HG02870 (cell line): ENCODE data around the gene UBAP2.

Experiments used
- ATAC-seq: cut with Tn5 transposase; IDR thresholded peaks from one replicate; pipeline ENCODE4 v1.9.1; 2021; ENCODE audit warnings: mild to moderate bottlenecking, moderate library complexity; ENCODE audit not compliant: unreplicated experiment

Gene UBAP2, protein sequence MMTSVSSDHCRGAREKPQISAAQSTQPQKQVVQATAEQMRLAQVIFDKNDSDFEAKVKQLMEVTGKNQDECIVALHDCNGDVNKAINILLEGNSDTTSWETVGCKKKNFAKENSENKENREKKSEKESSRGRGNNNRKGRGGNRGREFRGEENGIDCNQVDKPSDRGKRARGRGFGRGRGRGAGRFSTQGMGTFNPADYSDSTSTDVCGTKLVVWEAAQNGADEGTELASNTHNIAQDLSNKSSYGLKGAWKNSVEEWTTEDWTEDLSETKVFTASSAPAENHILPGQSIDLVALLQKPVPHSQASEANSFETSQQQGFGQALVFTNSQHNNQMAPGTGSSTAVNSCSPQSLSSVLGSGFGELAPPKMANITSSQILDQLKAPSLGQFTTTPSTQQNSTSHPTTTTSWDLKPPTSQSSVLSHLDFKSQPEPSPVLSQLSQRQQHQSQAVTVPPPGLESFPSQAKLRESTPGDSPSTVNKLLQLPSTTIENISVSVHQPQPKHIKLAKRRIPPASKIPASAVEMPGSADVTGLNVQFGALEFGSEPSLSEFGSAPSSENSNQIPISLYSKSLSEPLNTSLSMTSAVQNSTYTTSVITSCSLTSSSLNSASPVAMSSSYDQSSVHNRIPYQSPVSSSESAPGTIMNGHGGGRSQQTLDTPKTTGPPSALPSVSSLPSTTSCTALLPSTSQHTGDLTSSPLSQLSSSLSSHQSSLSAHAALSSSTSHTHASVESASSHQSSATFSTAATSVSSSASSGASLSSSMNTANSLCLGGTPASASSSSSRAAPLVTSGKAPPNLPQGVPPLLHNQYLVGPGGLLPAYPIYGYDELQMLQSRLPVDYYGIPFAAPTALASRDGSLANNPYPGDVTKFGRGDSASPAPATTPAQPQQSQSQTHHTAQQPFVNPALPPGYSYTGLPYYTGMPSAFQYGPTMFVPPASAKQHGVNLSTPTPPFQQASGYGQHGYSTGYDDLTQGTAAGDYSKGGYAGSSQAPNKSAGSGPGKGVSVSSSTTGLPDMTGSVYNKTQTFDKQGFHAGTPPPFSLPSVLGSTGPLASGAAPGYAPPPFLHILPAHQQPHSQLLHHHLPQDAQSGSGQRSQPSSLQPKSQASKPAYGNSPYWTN

DNA sequence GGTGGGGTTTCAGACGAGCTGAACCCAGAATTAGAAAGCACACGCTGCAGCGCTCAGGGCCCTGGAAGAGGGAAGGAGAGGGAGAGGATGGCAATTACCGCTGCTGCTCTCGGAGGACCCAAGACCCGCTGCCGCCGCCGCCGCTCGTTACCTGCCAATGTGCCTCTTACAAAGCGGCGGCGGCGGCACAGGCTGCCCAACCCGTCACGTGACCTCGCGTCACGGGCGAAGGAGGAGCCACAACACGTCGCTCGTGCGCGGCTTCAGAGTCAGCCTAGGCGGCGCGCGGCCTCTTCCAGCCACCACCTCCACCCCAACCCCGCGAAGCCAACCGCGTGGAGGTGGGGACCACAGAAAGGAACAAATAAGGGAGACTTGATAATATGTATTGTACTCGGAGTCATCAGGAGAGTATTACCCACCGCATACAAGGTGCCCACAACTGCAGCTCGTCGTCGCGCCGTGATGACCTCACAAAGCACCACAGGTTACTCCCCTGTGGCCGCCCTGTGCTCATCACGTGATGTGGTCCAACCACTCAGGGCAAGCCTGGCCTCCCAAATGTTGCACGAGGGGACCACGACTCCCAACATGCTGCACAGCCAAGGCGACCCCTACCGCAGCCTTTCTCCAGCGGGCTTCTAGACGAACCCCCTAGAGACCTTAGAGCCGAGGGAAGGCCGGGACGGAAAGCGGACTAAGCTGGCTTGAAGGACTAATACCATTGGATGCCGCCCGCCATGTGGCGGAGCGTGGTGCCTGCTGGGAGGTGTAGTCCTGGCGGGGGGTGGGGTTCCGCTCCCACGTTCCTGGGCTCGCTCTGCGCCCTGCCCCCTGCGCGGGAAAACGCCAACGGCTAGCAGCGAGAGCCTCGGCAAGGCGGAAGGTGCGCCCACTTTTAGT is at the start of gene UBAP2:
TSS of gene UBAP2 (minus strand) at position 161 of the 903 bp plus-strand sequence. CDS start 31,739 bp downstream, outside the sequence.
- ATAC-seq: peak; percentile 73

DNA sequence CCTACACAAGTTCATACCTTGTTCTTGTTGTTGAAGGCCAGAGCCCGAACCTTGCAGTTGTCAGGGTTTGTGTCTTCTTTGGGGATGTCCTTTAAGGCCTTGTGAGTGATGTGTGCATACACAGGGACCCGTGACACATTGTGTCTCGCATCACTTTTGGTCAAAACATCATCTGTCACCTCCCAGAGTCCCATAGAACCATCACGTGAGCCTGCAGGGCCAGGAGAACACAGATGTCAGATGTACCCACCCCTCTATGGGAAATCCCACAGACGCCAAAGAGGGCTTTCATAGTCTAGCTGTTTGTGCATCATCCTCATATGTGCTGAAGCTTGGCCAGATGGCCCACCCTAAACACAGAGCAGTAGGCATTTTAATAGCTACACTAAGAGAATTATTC is 49.6 kb upstream of the UBAP2 start:
- ATAC-seq: peak; percentile 48

DNA sequence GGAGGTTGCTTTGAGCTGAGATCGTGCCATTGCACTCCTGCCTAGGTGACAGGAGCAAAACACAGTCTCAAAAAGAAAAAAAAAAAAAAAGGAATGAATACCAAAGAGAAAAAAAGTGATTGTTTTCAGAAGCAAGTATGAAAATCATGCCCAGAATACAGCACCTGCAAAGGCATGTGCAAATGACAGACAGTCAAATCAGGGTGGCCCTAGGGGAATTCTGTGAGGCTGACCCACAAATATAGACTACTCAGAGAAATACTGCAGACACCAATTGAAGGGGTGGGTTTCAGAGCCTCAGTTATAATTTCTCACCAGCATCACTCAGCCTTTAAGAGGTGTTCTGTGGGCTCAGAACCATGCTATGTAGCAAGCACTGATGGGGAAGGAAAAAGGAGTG is 49.2 kb upstream of the UBAP2 start:
- peak; percentile 48 for ATAC-seq

DNA sequence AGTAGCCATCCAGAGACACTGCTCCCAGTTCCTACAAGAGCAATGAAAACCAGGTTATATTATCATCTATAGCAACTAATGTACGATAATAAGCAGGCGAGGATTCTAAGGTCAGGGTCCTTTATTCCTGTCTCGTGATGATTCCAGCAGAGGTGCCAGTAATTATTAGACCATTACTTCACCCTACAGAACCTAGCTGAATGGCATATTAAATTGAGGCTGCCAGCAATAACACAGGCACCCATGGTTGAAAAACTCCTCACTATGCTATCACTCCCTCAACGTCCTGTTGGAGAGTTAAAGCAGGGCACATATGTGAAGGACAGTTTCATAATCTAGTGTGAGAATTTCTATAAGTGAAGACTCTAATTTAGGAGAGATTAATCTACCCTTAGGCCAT is 48.1 kb upstream of the UBAP2 start:
- no peak for ATAC-seq

DNA sequence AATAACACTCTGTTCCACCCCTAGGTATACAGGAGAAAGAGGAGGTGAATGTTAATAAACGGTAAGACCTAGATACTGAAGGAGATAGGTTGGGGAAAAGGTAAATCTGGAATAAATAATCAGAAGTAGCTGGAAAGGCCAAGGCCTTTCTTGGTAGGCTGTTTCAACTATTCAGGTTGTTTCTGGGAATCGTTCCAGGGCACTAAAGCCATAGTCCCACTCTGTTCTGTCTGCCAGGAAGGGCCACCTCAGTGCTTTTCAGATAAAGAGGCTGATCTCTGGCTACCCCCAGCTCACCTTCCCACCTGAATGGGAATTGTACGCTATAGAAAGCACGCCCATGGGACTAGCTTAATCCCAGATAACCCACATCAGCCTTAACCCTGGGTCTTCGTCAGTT is 44.9 kb upstream of the UBAP2 start:
- ATAC-seq: no peak

DNA sequence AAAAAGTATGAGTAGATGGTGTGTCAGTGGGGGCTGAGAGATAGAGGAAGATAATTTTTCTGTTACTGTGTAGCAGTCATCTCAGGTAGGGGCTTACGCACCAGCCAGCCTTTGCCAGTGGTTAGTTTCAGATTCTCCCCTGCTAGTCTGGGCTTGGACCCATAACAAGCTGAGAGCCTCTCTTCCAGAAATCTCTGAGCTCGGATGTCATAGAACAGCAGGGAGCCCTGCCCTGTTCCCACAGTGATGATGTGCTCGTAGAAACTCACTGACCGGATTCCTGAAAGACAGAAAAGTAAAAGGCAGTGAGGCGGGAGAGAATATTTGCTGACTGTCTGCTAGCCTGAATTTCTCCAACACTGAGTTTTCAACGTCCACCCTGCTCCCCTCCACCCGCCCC is 40.6 kb upstream of the UBAP2 start:
- no peak for ATAC-seq

DNA sequence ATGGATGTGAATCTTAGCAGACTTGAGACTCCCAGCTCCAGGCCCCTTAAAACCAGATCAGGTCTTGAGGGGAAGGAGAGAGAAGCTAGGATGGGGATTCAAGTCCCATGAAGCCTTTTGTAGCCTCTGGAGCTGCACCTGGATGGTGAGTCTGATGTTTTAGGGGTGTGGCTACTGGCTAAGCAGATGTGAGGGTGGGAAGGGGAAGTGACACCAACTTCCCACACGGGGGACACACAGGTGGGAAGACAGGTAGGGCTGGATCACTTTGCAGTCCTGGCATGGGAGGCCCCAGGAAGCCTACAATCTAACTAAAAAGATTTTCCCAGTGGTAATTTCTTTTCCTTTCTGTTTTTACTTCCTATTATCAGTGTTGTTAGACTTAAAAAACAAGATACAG is 38.7 kb upstream of the UBAP2 start:
- no peak for ATAC-seq

DNA sequence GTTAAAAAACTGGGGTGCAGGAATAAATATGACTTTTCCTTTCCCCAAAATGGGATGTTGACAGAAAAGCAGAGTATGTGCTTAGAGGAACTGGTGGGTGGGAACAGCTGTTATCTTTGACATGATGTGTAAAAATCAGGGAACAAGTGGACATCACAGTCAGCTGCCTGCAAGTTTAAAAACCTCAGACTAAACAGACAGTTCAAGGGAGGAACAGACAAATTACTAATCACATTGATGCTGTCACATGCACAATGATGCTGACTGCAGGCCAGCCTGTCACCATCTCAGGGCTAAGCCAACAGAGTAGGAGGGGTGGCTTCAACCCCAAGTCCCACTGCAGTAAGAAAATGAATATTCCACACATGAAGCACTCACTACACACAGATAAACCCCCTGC is 38.2 kb upstream of the UBAP2 start:
- no peak for ATAC-seq

DNA sequence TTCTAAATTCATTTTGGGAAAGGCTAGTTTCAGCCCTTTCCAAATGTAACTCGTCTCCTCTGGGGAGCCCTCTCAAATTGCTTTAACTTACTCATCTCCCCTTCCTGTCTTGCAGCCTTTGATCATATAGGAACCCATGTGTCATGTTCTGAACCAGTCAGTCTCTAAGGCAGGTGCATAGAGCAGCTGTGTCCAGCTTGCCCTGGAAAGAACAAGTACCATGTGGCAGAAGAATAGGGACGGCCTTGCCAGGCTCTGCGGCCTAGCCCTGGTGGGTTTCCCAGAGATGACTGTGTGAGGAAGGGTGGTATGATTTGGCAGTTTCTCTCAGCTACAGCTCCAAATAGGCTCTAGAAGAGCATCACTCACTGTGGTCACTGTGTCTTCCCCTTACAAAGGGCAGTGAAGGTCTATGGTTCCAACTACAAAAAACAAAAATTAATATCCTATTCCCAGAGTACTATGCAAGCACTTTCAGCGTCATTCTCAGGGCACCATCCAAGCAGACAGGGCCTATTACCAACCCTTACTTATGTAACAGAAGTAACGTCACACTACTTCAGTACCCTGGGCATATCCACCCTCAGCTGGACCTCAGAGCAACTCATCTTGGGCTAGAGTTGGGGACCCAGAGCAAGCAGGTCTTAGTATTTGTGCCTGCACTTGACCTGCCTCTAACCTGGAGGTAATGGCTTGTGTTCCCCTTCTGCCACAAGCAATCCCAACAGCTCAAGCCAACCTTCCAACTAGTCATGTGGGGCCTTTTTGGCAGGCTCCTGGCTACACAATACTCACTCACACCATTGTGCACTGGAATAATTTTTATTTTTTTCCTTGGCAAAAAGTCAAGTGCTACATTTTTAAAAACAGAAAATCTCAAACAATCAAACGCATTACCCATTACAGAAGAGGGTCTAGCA is 37.2 kb upstream of the UBAP2 start:
- no peak for ATAC-seq

DNA sequence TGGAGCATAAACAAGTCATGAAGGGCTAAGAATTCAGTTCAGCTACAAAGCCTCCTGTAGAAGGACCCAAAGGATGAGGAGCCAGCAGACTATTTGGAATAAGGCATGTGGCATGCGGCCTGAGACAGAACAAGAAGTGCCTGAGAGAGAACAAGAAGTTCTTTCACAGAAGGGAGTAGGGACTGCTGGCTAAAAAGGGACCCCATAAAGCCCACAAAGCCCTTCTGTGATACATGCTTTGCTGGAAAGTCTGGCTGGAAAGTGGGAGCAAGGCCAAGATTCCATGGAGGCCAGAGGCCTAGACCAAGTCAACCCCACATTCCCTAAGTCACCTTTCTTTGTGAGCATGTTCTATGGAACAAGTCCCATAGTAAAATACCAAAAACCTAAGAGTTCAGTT is 35.9 kb upstream of the UBAP2 start:
- no peak for ATAC-seq

DNA sequence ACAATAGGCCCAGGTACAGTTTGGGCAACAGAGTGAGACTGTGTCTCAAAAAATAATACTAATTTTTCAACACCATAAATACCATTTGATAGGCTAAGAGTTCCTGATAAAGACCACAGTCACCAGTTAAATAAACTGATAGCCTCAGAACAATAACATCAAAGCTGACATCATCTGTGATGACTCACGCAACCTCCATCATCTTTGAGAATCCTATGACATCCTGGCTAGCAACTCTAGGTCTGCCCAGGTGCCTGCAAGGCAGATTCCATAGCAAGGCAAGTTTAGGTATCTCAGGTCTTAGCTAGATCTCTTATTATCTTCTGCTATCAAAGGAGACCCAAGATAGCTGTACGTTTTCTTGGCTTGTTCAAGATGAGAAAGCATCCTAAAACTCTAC is 30.5 kb upstream of the UBAP2 start:
- no peak for ATAC-seq

DNA sequence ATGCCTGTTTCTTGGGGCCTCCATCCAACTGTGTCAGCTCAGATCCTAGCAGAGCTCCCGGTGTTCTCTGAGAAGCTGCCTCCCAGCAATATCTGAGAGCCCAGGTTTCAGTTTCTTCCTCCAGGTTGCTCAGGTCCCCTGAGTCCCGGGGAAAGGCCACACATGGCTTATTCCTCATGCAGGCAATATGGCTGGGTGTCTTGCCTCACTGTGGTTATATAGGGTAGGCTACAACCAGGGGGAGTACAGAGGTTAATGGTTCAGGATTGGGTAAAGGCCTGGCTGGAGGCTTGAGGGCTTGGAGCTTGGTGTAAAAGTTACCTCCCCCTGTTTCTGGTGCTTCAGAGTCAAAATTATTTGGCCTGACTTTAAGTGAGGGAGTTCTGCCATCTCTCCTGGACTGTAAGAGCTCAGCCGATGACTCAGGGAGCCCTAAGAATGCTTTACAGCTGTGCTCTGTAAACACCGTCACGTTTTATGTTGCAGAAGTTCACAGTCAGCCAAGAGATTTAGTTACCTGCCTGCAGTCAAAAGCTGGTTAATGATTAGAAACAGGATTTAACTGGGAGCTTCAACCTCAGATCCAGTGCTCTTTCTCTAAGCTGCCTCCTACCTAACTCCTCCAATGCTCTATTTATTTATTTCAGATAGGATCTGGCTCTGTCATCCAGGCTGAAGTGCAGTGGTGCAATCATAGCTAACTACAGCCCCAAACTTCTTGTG is 24.3 kb upstream of the UBAP2 start:
- ATAC-seq: no peak

DNA sequence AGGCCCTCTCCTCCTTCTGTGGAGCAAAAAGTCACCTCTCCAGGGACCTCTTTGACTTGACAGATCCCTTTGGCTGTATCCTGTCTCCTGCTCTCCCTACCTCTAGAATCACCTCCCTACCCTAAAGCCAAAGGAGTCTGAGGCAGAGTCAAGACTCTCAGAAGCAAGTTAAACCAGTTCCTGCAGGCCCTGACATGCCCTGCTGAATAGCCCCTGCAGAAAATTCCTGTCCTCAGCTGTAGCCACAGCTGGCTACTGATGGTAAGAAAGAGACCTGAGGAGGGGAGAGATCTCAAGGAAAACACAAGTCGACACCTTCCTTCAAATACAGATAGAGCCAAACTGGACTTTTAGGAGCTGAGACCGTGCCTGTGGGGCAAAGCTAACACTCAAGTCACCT is 23.7 kb upstream of the UBAP2 start:
- no peak for ATAC-seq

DNA sequence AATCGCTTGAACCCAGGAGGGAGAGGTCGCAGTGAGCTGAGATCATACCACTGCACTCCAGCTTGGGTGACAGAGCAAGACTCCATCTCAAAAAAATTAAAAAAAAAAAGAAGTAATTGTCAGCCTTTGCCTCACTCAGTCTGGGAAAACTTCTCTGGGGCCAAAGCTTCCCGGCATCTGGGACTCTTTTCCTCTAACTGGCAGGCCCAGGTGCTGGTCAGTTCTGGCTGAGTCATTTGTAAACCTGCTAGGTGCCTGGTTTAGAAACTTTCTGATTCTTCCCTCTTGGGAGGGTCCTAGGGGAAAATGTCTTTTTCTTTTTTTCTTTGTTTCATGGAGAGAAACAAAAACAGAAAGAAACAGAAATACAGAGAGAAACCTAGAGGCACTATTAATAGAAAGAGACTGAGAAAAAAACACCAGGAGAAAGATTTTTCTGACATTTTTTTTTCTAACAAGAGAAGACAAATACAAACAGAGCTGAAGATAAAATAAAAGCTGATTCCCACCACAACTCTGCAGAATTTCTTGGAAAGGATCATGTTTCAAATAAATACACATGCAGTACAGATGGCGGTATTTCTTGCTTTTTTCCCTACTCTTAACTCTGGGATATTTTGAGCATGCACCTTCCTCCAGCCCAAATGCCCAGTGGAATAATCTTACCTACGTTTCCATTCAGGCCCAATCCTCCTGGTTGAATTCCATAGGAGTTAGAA is 22.1 kb upstream of the UBAP2 start:
- ATAC-seq: no peak

DNA sequence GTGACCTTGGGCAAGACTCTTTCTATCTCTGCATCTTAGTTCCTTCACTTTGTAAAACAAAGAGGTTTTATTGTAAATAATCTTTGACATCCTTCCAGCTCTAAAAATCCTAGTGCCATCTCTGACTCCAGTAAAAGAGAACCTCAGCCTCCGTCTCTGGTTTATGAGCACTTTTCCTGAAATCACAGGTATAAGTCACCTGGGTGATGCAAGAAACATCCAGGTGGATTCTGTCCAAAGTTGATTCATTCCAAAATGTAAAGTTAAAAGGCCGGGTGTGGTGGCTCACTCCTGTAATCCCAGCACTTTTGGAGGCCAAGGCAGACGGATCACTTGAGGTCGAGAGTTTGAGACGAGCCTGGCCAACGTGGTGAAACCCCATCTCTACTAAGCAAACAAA is 21.1 kb upstream of the UBAP2 start:
- ATAC-seq: no peak

DNA sequence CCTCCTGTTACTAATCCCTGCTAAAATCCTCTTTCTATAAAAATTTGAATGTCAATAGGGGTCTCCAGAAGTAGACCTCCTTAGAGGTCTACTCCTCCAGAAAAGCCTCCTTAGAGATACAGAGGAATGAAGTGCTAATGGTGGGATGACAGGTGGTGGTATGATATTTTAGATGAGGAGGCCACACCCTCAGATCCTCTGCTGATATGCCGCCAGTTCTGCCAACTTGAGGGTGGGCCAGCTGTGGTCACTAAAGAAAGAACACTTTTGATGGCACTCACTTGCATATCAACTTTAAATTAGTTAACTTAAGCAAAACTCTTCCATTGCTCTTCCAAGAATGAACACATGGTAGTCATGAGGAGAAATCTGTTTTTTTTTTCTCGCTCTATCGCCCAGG is 16.9 kb upstream of the UBAP2 start:
- ATAC-seq: no peak

DNA sequence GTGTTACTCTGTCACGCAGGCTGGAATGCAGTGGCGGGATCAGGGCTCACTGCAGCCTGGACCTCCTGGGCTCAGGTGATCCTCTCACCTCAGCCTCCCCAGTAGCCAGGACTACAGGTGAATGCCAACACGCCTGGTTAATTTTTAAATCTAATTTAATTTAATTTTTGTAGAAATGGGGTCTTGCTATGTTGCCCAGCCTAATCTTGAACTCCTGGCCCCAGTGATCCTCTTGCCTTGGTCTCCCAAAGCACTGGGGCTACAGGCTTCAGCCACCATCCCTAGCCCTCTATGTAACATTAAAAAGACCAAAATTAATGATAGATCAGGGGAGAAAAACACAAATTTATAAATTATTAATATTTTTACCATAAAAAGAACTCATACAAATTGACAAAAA is 11.3 kb upstream of the UBAP2 start:
- ATAC-seq: no peak

DNA sequence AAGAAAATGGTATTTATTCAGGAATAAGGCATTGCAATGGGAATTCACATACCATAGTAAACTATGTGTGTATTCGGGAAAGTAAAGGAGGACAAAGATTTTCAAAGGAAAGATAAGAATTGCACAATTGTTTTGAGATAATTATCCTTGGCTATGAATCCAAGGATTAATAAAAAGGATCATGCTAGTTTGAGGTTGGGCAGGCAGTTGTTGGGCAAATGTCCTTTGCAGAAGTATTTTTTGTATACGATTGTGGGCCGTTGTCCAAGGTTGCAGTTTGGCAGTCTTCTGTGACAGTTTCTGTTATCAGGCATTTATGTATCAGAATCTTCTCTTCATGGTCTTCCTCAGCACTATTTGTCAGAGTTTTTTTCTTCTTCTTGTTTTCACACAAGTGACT is 10.6 kb upstream of the UBAP2 start:
- no peak for ATAC-seq
